Renal cortex interstitium (tissue), 11 donors: ENCODE results near the gene AKAP13. TPM values are rescaled to one million over a fixed set of nuclear protein-coding genes. Genes with fewer than 3 reads are reported as not detected.

Experiments used
- DNase-seq, 11 donors: peaks; one replicate each; pipeline ENCODE4 v3.0.0-alpha.2; 2013; ENCODE audit warnings: low read depth in 9 of 11, low spot score in 4 of 11; ENCODE audit errors: extremely low read depth in 1 of 11
- polyA plus RNA-seq, 3 donors: library from polyadenylated mRNA; unstranded; fragments of 120-200 nt; gene quantifications; one replicate each; pipeline ENCODE4 v1.2.1, GENCODE V29; 2013; ENCODE audit not compliant: insufficient read length in 3 of 3

AKAP13 gene
- polyA plus RNA-seq, 3 donors: 90.0 to 91.2 (median 91.2) TPM

DNA sequence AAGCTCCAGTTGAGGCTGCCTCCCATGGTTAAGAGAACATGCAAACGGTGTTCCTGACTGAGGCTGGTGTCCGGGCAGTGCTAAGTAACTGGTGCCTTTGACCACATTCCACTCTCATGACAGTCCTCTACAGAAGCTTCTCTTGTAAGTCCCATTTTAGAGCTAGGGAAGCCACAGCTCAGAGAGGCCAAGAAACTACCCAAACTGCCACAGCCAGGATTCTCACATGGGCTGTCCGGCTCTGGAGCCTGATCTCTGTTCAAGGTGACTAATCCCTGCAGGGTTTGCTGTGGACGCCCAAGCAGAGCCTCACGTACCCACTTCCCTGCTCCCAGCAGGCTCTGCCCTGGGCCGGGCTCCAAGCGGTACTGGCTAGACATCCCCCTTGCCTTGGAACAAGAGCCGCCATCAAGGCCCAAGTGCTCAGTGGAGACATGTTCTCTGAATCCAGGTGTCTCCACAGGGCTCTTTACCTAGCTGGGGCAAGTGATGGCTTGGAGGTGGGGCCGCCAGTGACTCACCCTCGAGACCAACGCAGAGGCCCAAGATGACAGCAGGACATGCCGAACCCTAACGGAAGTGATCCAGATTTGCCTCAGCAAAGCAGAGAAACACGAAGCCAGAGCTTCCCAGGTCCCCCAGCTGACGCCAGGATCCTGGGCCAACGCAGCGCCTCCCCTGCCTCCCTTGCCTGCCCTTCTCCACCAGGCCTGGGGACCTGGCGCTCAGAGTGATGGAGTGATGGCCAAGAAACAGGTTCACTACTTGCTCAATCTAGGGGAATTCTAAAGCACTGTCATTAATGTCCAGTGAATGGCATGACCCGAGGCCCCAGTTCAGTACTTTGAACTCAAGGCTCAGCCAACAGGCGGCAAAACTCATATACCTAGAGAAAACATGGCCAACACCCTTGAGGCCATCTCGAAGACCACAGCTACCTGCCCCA, 390.0 kb downstream of the AKAP13 start:
- no peak for DNase-seq

DNA sequence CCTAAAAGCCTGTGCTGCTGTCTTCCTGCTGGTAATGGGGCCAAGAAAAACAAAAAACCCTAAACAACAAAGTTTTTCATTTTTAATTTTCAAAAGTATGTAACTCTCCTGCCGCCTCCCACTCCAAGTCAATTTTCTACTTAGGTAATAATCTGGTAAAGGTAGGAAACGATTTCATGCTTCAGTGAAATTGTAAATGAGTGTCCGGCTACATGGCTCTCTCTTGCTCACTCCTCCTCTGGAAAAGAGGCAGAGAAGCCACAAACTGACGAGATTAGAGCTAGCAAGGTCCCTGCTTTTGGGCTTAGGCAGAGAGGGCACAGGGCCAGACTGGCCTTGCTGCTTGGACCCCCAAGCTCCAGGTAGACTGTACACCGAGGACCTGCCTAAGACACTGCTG, 390.9 kb downstream of the AKAP13 start:
- no peak for DNase-seq

DNA sequence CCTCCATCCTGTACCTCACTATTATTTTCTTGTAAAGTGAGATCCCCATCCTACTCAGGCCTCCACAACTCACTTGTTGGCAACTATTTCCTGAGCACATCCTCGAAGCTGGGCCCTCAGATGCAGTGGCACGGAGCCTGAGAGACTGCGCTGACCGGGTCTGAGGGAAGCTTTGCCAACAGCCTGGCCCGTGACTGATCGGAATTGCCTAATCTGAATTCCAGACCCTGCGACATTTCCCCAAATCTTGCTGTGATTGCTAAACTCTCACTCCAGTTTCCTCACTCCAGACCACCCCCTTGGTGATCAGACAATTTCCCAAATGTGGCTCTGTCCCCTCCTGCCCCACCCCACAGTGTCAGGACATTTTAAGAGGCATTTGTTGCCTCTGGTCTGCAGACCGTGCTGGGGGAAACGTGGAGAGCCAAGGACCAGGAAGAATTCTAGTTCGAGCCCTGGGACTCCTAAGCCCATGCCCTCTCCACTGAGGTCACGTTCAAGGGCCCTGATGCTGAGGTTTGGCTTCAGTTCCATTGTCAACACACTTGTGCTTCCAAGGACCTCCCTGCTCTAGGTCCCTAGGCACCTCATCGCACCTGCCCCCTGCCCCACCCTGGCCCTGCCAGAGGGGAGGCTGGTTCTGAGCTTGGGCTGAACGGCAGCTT, 391.5 kb downstream of the AKAP13 start:
- no peak for DNase-seq

DNA sequence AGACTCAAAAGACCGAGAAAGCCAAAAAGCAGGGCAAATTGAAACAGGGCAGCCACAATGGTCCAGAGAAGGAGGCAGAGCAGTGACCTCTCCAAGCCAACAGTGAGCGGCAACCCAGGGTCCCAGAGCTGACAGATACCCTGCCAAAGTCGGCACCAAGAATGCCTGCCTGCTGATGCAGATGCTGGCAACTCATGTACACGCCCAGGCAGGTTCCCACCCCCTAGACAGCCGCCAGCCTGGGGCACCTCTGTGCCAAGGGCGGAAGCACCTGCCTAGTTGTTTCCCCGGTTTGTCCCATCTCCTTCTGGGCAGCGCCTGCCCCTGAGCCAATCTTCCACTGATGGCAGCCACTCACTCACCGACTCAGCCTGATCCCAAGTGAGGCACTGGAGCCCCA, 392.3 kb downstream of the AKAP13 start:
- DNase-seq: no peak

GRCh38 chr15:85773249-85773648, 392.8 kb downstream of the AKAP13 start:
- DNase-seq: no peak

GRCh38 chr15:85773970-85774369, 393.6 kb downstream of the AKAP13 start:
- DNase-seq: no peak

DNA sequence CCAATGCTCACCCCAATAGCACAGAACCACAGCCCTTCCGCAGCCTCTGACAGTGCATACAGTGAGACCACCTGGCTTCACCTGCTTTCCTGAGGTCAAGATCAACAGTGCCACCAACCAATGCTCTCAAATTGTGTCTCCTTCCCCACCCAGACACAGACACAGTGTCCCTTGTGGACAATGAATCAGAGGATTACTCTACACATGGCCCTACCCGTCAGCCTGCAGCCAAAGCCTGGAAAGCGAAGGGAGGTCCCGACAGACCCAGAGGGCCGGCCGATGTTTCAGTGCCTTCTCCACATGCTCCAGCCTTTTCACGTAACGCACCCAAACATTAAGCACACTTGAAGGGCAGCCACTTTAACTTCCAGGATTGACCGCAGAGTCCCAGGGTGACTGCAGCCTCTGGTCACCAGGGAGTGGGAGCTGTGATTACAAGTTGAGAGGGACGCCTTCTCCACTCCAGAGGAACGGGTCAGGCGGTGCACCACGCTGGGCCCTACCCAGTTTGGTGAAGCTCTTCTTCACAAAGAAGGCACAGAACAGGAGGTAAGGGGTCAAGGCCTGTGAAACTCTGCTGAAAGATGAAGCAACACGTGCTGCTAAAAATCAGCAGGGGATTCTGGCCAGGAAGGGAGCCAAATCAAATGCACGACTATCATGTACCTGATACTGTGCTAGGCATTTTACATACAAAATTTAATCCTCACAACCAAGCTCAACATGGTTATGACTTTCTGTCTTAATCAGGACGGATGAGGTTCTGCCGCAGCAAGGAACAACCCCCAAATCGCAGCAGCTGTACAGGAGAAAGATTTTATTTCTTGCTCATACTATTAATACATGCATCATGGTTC, 397.1 kb downstream of the AKAP13 start:
- DNase-seq: no peak

- DNase-seq: no peak
Measured at GRCh38 chr15:85778107-85778776, 397.8 kb downstream of the AKAP13 start.

DNA sequence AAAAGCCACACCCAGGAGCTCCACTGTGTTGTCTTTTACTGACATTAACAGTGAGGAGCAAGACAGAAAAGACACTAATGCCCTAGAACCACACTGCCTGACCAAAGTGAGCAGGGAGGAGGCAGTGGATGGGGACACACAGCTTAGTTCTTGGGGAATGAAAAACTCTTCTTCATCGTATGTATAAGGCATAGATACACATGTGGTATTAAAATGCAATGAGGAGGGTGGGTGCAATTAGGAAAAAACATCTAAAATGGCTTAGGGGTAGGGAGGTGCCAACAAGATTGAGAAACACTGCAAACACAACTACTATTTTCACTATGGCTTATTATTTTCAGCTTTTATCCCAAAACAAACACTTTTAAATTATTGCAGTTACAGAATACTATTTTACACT, 398.8 kb downstream of the AKAP13 start:
- no peak for DNase-seq

DNA sequence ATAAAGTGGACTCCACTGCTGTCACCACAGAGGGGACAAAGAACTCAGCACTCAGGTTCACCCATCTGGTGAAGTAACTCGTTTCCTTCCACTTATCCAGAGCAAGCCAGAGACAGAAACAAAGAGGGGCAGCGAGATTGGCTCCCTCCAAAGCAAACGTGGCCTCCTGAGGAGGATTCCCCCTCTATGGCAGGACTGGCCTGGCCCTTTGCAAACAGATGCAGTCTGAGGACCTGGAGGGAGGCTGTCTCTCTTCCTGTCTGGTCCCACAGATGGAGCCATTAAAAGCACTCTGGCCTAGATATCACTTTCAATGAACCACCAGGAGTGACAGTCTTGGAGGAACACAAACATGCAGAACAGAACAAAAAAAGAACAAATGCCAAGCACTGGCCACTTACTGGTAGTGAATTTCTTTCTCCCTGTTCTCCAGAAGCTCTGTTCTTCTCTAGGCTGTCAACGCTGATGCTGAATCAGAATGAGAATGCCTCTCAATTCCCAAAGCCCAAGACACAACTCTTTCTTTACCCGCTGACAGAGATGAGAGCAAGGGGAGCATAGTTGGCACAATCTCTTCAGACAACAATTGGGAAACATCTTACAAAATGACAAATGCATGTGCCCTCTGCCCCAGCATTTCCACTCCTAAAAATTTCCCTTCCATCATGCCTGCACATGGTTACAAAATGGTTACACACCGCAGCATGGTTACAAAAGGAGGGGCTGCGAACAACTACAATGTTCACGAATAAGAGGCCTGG, 400.0 kb downstream of the AKAP13 start:
- no peak for DNase-seq

DNA sequence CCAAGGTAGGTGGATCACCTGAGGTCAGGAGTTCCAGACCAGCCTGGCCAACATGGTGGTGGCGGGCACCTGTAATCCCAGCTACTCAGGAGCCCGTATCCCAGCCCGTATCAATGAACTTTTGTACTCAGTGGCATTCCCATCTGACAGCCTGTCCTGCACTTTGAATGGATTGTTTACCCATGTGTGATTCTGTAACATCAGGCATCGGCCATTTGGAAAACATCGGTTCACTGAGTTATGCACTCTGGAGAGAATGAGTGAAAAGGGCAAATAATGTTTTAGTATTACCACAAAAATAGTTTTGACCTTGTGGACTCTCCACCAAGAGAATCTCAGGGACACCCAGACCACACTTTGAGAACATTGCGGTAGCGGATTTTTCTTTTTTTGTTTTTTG, 400.7 kb downstream of the AKAP13 start:
- DNase-seq: no peak

DNA sequence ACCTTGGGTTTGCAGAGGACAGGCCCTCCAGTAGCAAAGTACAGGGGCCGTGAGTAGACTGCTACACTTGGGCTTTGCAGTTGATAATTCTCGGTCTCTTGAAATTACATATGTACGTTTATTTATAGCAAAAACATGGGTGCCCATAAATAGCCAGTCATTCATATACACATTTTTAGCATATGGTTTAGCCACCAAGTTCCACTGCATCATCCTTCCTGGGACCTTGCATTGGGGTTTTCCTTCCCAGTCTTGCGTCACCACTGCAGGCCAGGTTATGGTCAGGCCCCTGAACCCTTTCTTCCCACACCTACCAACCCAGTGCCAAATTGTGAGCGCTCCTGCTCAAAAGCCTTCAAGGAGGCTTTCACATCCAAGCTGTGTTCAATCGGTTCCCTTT, 401.7 kb downstream of the AKAP13 start:
- DNase-seq: no peak

GRCh38 chr15:85785887-85786780, 405.7 kb downstream of the AKAP13 start:
- peak in 1 of 11 donors; percentile 62 for DNase-seq

- no peak for DNase-seq
Measured at GRCh38 chr15:85786781-85787114, 406.3 kb downstream of the AKAP13 start.

GRCh38 chr15:85788771-85789495, 408.5 kb downstream of the AKAP13 start:
- no peak for DNase-seq

DNA sequence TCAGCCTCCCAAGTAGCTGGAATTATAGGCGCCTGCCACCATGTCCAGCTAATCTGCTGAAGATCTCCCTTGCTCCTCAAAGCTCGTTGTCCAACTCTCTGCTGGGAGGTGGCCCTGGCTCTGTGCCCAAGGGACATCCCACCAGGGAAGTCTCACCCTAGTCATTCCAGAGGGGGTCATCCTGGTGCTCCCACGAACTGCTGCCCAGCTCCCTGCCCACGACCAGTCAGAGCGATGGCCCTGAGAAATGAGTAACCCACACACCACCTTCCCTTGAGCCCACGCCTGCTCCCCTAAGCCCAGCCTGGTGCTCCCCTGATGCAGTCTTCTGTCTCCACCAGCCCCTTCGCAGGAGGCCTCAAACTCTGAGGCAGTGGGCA, 409.1 kb downstream of the AKAP13 start:
- no peak for DNase-seq
